Measurements from ENCODE around the gene TWF2.

GRCh38 chr3:52220380-52221026 lies 18.5 kb downstream of the TWF2 start:
- TF ChIP-seq CTCF (conservative IDR thresholded peaks at IDR 0.05; ENCODE audit: low read length) (peak; percentile 93), EZH2phosphoT487 (IDR thresholded peaks at IDR 0.05; ENCODE audit: borderline replicate concordance) (no peak)
